Midbrain (tissue), 1 donor: Measurements from ENCODE around the gene GNG7.
"Not testable (repeated sequence)": the region's sequence is repeated elsewhere in the genome, so short reads cannot be mapped to it uniquely, and the experiment has no call there.

Source experiments
- DNase-seq: peaks from one replicate; lab custom pipeline; 2025; lab: John Stamatoyannopoulos, UW

GNG7 gene

DNA sequence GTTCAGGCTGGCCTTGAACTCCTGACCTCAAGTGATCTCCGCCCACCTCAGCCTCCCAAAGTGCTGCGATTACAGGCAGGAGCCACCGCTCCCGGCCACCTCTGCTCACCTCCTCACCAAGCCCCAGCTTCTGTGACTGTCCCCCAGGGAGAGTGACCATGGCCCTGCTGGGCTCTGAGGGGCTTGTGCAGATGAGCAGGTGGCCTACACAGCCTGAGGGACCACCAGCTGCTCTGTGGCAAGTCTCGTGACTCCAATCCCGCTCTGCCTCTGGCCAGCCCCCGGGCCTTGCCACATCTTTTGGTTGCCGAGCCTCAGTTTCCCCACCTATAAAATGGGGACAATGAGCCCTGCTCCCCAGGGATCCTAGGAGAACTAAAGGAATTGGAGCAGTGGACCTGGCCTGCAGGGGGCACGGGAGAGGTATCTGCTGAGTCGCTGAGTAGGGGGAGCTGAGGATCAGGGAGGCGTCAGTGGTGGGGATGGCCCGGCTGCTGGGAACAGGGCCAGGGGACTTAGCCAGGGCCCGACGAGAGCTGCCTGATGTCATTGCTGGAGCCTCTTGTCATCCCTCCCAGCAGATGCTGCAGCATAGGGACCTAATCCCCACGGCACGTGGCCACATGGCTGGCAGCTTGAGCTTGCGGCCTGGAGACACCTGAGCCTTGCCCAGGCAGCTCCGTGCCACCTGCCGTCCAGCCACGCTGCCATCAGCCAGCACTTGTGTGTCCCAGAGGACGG, 151.9 kb downstream of the GNG7 start:
- DNase-seq, result peak; percentile 41

DNA sequence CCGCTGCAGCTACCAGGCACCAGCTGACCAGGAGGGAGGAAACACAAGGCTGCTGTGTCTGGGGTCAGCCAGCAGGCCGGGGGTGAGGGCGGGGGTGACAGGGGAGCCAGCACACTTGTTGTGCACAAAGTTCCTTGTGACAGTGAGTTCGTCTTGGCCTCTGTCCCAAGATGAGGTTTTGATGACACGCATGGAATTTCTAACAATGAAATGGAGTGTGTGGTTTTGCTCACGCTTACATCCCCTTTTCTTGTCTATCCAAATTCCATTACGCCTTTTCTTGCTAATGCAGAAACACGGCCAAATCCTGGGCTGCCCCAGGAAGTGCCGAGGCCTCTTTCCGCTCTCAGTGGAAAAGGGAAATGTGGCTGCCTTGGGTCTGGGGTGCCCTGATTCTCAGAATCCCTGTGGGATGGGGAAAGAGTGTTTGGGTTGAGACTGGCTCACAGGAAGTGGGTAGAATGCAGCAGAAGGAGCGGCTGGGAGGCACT, 152.7 kb downstream of the GNG7 start:
- peak; percentile 82 for DNase-seq

DNA sequence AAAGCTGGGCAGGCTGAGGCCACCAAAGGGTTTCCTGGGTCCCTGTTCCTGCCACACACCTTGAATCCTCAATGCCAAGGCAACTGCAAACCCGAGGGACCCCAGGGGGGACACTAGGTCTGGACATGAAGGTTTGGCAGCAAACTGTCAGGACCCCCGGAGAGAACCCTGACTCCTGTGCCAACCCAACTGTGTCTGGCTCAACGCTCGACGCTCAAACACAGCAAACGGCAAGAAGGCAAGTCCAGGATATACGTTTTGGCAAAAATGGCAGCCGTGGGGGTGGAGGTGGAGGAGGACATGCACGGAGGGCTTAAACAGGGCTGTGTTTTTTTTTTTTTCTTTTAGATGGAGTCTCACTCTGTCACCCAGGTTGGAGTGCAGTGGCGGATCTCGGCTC, 153.5 kb downstream of the GNG7 start:
- no peak for DNase-seq

DNA sequence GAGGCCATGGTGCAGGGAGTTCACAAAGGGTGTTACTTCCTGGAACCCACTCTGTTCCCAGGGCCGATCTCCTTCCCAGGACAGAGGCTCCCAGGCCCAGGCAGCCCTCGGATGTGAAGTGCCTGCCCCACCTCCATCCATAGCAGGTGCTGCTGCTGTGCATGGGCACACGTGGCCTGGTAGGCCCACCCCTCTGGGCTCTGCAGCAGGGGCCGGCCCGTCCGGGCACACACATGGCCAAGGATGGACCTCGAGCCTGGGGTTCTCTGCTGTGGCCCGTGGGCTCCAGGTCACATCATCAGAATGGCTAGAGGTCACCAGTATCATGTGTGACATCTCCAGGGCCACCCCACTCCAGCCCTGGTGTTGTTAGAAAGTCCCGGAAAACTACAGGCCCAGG, 154.8 kb downstream of the GNG7 start:
- no peak for DNase-seq

DNA sequence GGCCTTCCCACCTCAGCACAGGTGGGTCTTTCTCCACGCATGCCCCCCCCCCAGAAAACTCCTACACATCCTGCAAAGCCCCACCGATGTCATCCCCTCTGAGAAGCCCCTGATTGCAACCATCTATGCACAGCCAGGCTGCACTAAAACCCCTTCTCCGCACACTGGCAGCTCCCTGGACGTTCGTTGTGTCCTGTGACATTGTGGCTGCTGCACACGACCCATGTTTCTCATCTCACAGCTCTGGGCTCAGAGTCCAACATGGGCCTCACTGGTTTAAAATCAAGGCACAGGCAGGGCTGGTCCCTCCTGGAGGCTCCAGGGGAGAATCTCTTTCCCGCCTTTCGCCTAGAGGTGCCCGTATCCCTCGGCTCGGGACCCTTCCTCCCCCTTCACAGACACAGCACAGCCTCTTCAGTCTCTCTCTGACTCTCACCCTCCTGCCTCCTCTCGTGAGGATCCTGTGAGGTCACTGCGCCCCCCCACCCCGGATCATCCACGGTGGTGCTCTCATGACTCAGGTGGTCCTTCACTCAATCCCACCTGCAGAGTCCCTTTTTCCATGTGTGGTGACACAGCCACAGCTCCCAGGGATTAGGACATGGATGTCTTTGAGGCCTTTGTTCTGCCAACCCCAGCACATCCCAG, 155.3 kb downstream of the GNG7 start:
- no peak for DNase-seq

DNA sequence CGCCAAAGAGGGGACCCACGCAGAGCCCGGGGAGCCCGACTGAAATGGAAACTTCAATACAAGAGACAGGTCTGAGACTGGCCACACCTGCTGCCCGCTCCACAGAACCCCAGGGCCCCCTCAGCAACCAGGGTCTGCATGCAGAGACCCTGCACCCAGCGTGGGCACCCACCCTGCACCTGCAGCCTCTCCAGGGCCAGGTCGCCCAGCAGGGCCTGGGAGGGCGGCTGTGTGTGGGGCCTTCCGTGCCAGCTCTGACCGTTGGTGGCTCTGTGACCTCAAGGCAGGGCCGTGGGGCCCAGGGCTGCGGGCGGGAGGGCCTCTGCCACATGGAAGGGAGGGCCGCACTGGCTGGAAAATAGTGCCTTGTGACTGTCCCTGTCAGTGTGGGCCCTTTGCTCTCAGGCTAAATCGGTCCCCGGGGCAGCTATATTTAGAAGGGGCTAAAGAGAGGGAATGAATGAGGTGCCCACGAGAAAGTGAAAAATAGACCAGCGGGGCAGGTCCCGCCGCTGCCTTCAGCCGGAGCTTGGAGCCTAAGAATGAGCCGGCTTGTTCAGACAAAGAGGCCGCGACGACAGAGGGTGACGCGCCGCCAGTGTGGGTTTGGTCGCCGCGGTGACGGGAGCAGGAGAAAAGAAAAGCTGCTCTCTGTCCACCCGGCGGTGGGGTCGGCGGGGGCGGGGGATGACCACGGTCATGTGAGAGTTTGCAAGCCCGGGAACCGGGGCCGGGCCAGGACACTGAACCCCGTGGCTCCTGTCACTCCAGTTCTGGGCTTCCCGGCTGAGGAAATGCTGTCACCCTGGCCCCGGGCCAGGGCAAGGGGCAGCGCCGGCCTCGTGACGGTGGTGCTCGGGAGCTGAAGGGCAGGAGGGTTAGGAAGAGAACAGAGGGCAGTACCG, 156.1 kb downstream of the GNG7 start:
- peak; percentile 86 for DNase-seq

DNA sequence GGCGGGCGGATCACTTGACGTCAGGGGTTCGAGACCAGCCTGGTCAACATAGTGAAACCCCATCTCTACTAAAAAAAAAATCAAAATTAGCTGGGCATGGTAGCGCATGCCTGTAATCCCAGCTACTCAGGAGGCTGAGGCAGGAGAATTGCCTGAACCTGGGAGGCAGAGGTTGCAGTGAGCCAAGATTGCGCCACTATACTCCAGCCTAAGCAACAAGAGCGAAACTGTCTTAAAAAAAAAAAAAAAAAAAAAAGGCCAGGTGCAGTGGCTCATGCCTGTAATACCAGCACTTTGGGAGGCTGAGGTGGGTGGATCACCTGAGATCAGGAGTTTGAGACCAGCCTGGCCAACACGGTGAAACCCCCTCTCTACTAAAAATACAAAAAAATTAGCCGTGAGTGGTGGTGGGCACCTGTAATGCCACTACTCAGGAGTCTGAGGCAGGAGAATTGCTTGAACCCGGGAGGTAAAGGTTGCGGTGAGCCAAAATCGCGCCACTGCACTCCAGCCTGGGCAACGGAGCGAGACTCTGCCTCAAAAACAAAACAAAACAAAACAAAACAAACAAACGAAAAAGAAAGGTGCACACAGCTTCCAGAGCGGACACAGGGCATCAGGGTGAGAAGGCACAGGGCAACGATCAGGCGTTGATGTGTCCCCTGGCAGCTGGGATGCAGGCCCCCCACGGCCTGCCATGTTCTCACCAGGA, 156.9 kb downstream of the GNG7 start:
- not testable (repeated sequence) for DNase-seq

DNA sequence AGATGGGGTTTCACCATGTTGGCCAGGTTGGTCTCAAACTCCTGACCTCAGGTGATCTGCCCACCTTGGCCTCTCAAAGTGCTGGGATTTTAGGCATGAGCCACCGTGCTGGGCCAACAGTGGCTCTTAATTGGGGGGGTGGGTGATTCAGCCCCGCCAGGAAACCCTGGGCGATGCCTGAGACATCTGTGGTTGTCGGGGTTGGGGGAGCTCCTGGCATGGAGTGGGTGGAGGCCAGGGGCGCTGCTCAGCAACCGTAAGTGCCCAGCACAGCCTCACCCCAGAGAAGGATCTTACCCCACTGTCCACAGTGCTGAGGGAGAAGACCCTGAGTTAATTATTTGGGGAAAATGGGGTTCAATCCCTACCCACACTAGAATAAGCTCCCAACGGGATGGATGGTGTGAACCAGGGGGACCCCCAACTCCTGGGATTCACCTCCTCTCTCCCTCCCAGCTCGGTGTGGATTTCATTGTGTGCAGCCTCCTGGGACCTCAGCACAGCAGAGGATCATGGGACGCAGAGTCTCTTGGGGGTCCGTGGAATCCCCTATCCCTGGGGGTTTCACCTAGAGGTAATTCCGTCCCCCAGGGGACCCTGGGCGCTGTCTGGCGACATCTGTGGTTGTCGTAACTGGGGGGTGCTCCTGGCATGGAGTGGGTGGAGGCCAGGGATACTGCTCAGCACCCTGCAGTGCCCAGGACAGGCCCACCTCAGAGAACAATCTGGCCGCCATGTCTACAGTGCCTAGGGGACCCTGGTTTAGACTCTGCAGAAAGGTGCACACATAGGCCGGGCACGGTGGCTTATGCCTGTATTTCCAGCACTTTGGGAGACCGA, 157.7 kb downstream of the GNG7 start:
- DNase-seq, result no peak

DNA sequence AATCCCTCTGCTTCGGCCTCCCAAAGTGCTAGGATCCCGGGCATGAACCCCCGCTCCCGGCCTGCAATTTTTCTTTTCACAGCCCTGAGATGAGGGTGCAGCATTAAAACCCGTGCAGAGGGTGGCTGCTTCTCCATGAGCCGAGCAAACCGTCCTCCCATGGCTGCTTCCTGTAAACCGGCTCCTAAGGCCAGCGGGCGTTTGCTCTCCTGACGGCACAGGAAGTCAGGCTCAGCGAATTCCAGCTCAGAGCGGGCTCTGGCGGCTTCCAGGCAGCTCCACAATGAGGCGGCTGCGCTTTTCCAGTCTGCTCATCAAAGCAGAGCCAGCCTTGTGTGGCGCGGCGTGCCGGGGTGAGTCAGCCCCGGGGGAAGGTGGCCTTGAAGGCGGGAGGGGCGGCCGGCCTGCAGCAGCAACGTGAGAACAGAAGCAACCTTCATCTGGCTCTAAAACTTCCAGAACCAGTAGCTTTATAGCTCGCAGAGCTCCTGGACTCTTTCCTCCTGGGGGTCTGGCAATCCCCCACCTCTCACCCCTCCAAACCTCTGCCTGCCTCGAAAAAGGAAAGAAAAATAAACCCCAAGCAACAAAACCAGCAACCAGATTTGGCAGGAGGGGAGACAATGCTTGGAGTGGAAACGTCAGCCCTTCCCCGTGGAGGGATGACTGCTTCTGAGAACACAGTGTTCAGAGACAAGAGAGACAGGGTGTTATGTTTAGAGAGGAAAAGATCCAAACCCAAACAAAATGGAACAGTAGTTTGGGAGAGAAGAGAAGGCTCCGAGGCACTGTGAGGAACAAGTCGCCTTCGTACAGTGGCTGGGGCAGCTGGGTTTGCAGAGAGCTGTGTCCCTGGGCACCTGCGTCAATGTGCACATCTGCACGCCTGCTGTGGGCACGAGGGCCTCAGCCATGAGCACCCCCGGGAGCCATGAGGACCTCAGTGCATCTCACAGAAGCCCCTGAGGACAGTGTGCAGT, 158.7 kb downstream of the GNG7 start:
- DNase-seq, result peak; percentile 90

DNA sequence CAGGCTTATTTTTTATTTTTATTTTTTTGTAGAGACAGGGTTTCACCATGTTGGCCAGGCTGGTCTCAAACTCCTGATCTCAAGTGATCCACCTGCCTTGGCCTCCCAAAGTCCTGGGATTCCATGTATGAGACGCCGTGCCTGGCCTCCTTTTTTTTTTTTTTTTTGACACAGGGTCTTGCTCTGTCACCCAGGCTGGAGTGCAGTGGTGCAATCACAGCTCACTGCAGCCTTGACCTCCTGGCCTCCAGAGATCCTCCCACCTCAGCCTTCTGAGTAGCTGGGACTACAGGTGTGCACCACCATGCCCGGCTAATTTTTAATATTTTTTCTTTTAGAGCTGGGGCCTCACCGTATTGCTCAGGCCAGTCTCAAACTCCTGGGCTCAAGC, 159.4 kb downstream of the GNG7 start:
- not testable (repeated sequence) for DNase-seq

DNA sequence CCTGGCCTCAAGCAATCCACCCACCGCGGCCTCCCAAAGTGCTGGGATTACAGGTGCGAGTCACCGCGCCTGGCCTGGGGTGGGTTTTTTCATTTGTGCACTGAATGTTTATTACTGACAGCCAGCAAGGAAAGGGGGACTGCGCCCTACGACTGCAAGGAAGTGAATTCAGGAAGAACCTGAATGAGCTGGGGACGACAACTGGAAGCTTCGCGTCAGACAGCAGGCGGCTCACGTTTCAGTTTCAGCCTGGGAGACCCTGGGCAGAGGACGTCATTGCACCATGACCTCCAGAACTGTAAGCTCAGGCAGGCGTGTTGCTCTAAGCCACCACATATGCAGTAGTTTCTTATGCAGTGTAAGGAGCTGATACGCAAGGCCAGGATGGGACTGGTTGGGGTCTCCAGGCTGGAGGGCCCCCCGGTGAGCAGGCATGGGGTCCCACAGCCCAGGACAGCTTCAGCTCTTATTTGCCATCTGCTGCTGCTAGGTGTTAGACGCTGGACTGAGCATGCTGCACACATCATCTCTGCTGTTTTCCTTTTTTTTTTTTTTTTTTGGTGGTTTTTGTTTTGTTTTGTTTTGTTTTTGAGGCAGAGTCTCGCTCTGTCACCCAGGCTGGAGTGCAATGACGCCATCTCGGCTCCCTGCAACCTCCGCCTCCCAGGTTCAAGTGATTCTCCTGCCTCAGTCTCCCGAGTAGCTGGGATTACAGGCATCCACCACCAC, 160.0 kb downstream of the GNG7 start:
- DNase-seq, result no peak

DNA sequence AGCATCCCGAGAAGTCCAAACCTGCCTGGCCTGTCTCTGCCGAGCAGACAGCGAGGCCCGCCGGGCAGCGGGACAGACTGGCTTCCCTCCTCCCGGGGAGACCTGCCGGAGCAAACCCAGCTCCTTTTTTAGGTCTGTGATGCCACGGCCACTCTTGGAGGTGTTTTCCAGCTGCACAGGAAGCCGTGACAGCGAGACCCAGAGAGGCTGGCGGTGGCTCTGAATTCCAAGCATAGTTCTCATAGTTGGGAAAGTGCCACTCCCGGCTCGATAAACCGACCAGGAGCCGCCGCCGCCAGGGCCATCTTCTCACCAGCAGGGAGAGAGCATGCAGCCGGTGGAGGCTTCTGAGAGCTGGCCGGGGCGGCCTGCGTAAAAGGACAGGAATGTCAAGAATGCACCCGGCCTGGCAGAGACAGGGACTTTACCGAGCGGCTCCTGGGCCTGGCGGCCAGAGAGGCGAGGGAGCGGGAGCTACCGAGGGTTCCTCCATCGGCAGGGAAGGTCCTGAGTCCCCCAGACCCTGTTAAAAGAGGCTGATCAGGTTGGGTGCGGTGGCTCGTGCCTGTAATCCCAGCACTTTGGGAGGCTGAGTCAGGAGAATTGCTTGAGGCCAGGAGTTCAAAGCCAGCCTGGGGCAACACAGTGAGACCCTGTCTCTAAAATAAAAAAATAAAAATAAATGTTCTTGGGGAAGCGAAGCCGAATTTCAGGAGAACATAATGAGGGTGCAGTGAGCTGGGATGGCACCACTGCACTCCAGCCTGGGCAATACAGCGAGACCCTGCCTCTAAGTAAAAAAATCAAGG, 161.6 kb downstream of the GNG7 start:
- DNase-seq, result no peak

DNA sequence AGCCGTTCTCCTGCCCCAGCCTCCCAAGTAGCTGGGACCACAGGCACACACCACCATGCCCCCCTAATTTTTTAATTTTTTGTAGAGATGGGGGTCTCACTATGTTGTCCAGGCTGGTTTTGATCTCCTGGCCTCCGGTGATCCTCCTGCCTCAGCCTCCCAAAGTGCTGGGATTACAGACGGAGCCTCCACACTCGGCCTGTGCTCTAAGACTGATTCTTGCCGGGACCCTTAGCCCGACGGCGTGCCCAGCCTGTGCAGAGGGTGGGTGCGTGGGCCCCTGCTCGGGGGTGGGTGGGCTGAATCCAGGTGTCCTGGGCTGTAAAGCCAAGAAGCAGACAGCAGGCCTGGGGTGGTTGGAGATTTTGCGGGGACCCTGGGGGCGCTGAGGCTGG, 162.2 kb downstream of the GNG7 start:
- DNase-seq, result no peak

DNA sequence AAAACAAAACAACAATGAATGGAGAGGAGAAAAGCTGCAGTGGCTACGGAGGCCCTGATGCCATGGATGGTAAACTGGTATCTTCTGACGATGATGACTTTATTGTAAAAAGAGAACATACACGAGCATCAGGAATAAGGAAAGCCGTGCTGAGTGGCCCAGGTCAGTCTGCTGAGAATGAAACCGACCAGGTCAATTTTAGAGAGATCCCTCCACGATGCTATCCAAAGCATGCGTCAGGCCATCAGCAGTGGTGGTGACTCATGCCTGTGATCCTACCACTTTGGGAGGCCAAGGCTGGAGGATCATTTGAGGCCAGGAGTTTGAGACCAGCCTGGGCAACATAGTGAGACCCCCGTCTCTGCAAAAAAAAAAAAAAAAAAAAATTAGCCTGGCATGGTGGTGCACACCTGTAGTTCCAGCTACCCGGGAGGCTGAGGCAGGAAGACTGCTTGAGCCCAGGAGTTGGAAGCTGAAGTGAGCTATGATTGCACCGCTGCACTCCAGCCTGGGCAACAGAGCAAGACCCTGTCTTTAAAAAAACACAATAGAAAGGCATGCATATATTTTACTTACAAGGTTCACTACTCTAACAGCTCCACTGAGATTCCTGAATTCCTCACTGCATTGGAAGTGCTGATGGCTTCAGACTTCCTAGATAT, 164.3 kb downstream of the GNG7 start:
- no peak for DNase-seq

DNA sequence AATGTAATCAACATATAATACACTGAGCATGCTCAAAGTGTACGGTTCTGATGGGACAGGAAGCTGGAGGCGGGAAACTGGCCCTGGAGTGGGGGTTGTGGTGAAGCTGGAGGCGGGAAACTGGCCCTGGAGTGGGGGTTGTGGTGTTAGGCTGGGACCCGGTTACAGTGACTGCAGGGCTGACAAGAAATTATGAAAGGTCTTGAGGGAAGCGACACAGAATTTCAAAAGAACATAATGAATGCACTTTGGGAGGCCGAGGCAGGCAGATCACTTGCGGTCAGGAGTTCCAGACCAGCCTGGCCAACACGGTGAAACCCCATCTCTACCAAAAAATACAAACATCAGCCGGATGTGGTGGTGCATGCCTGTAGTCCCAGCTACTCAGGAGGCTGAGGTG, 164.9 kb downstream of the GNG7 start:
- not testable (repeated sequence) for DNase-seq

DNA sequence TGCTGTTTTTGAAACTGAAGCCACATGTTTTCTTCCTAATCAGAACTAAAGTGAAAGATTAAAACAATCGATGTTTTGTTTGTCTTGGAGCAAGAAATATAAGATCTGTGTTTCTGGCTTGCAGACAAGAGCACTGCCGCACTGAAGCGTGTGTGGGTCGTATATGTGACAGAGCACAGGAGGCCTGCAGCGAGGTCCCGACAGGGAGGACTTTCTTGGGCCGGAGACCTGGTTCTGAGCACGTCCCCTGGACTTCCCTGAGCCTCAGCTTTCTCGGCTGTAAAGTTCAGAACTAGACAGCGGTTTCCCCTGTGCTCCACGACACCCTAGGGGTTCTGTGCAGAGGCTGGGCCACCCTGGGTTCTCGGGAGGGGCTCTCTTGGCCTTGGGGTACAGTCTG, 166.0 kb downstream of the GNG7 start:
- no peak for DNase-seq

DNA sequence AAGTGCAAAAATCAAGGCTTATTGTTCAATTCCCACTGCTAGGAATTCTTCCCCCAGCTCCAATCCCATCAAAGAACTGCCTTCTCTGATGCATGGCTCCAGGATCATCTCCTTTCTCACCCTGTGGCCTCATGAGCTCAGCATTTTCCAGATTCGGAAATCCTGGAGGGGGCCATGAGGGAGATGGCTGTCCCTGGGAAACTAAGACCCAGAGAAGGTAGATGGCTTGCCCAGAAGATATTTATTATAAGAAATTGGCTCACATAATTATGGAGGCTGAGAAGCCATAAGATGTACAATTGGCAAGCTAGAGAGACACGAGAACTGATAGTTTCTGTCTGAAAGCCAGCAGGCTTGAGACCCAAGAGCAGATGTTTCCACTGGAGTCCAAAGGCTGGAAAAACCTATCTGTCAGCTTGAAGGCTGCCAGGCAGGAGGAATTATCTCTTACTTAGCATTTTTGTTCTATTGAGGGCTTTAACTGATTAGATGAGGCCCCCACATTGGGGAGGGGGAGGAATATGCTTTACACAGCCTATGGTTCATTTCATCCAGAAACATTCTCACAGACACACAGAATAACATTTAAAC, 168.0 kb downstream of the GNG7 start:
- no peak for DNase-seq
